HCT116 (cell line): ENCODE results near the gene CHD8. TPM values are rescaled to one million over a fixed set of nuclear protein-coding genes. Genes with fewer than 3 reads are reported as not detected.

Experiments used
- total RNA-seq: library from RNA; stranded (reverse); gene quantifications from one replicate; pipeline ENCODE4 v1.2.1, GENCODE V29; 2021; ENCODE audit not compliant: unreplicated experiment

CHD8 gene
- total RNA-seq, 1 experiment from 2014 or later = 46.8 TPM

Other genes starting within 250 kb of the CHD8 start
- 843 TPM for gene HNRNPC, start 186.7 kb downstream of the CHD8 start, total RNA-seq
- gene RPGRIP1, start 176.0 kb downstream of the CHD8 start, total RNA-seq = not detected
- 154 TPM for gene SUPT16H, start 72.1 kb downstream of the CHD8 start, total RNA-seq
- 24.3 TPM for gene RAB2B, start 20.8 kb upstream of the CHD8 start, total RNA-seq
- gene TOX4, start 21.1 kb upstream of the CHD8 start, total RNA-seq = 58.5 TPM
- gene METTL3, start 55.2 kb upstream of the CHD8 start, total RNA-seq = 62.3 TPM
- gene SALL2, start 70.2 kb upstream of the CHD8 start, total RNA-seq = 0.47 TPM
- not detected for gene OR10G3, start 124.0 kb upstream of the CHD8 start, total RNA-seq
- gene OR10G2, start 178.8 kb upstream of the CHD8 start, total RNA-seq = not detected
- not detected for gene OR4E2, start 197.7 kb upstream of the CHD8 start, total RNA-seq
- gene OR4E1, start 217.7 kb upstream of the CHD8 start, total RNA-seq = not detected